ENCODE measurements around the gene PLCH2. TPM values are rescaled to one million over a fixed set of nuclear protein-coding genes. Genes with fewer than 3 reads are reported as not detected.
A peak's percentile ranks its signal among the peaks of the same experiment; 100 is the strongest.

PLCH2 gene
- total and polyA plus RNA-seq, 8 donors: 0.67 to 6.5 (median 3.7) TPM

GRCh38 chr1:2466958-2467554, 9.0 kb upstream of the PLCH2 start:
- no peak for TF ChIP-seq CTCF (IDR thresholded peaks at IDR 0.05)

GRCh38 chr1:2468041-2468472, 8.0 kb upstream of the PLCH2 start:
- intact Hi-C loops (cut with DNase I): no loop called here
- Histone ChIP-seq H3K27me3 (peaks cover 5 to 100% of the 10 kb centered on the region in 2 donors), H3K36me3 (no peaks in the 10 kb centered on the region), H3K4me1 (no peaks in the 10 kb centered on the region), H3K27ac (no peak overlapping the region), H3K9me3 (no peaks in the 10 kb centered on the region), H3K4me3 (no peak overlapping the region)
- DNase-seq (peak in 2 of 4 donors; percentile 45 to 65), ATAC-seq (peak; percentile 57)
- no peak for TF ChIP-seq CTCF (IDR thresholded peaks at IDR 0.05)

More at GRCh38 chr1:2466958-2467554, 9.0 kb upstream of the PLCH2 start:
- Histone ChIP-seq H3K27ac (no peak overlapping the region), H3K27me3 (peaks cover 5 to 98% of the 10 kb centered on the region in 2 donors), H3K4me1 (no peaks in the 10 kb centered on the region), H3K36me3 (no peaks in the 10 kb centered on the region), H3K4me3 (no peak overlapping the region), H3K9me3 (no peaks in the 10 kb centered on the region)
- DNase-seq (peak in 2 of 4 donors; percentile 30 to 59), ATAC-seq (no peak)
- intact Hi-C loops (cut with DNase I): no loop called here

- no peak for DNase-seq
- intact Hi-C loops (cut with DNase I): no loop called here
- TF ChIP-seq CTCF (IDR thresholded peaks at IDR 0.05): no peak
Measured at GRCh38 chr1:2468540-2468939, 7.5 kb upstream of the PLCH2 start.

GRCh38 chr1:2469103-2469940, 6.8 kb upstream of the PLCH2 start:
- Histone ChIP-seq H3K27me3 (peaks cover 5 to 99% of the 10 kb centered on the region in 2 donors), H3K36me3 (no peaks in the 10 kb centered on the region), H3K9me3 (no peaks in the 10 kb centered on the region), H3K4me3 (no peak overlapping the region), H3K4me1 (no peaks in the 10 kb centered on the region), H3K27ac (no peak overlapping the region)
- intact Hi-C loops (cut with DNase I): no loop called here
- no peak for DNase-seq
- no peak for ATAC-seq
- no peak for TF ChIP-seq CTCF (IDR thresholded peaks at IDR 0.05)

More at GRCh38 chr1:2468540-2468939, 7.5 kb upstream of the PLCH2 start:
- no peak for ATAC-seq
- peaks cover 5 to 100% of the 10 kb centered on the region in 2 donors for H3K27me3 ChIP-seq
- H3K4me1 ChIP-seq: no peaks in the 10 kb centered on the region
- no peaks in the 10 kb centered on the region for H3K36me3 ChIP-seq
- H3K4me3 ChIP-seq: no peak overlapping the region
- H3K9me3 ChIP-seq: no peaks in the 10 kb centered on the region
- no peak overlapping the region for H3K27ac ChIP-seq

Data from left lung (tissue), 10 donors.